Prostate gland (tissue), 2 donors: ENCODE measurements around the gene C1orf87.

Experiments used
- CTCF ChIP-seq, 4 experiments: fragments of 200-600 bp in 2 of 4; fragments of 450-650 bp in 2 of 4; sonication (generic) in 2 of 4; IDR thresholded peaks; 1 replicate in 3 of 4; 2 replicates in 1 of 4; pipeline ENCODE4 v1.5.1; 2016 to 2019; ENCODE audit warnings: antibody characterized with exemption in 4 of 4, mild to moderate bottlenecking in 2 of 4, moderate library complexity in 2 of 4
- POLR2A ChIP-seq: fragments of 450-650 bp; IDR thresholded peaks from one replicate; pipeline ENCODE4 v1.6.1; 2016; ENCODE audit warnings: antibody characterized with exemption, mild to moderate bottlenecking

GRCh38 chr1:59997479-59998115, 76.0 kb downstream of the C1orf87 start:
- TF ChIP-seq CTCF (IDR thresholded peaks at IDR 0.05) (no peak), POLR2A (no peak)
